ENCODE results near the gene JKAMP. TPM values are rescaled to one million over a fixed set of nuclear protein-coding genes. Genes with fewer than 3 reads are reported as not detected.

Gene JKAMP
- total RNA-seq, 5 donors from 2014 or later (not counting 1 experiment from before 2014, with no cell fraction given): 13.8 to 27.0 (median 22.0) TPM

- no peaks in the 10 kb centered on the region for H3K4me1 Mint-ChIP-seq
- ATAC-seq (replicated peaks in 1 of 4) (no peak), DNase-seq (no peak)
- no peak overlapping the region for H3K27ac Mint-ChIP-seq
- POLR2A ChIA-PET: no interaction called here
- H3K27me3 ChIP-seq (replicated peaks in 1 of 2; ENCODE audit: control insufficient read depth in 2 of 2, extremely low read depth in 1 of 2, insufficient read depth in 2 of 2, low read length in 1 of 2): no peaks in the 10 kb centered on the region
- WGBS (ENCODE audit: insufficient coverage): no CpG with 5 or more reads among the region's 3 CpGs
- H3K9me3 Mint-ChIP-seq: no peaks in the 10 kb centered on the region
- H3K36me3 Mint-ChIP-seq: no peaks in the 10 kb centered on the region
- H3K4me3 ChIP-seq (ENCODE audit: control insufficient read depth in 1 of 2, extremely low read depth in 1 of 2, low read length in 1 of 2): no peak overlapping the region
- H3K27me3 Mint-ChIP-seq: peaks cover 8 to 20% of the 10 kb centered on the region in 2 donors
- no peak overlapping the region for H3K27ac ChIP-seq (ENCODE audit: low read length)
- H3K4me3 Mint-ChIP-seq: no peak overlapping the region
- no peaks in the 10 kb centered on the region for H3K4me1 ChIP-seq (ENCODE audit: control insufficient read depth in 1 of 2, extremely low read depth in 1 of 2, insufficient read depth in 2 of 2, low read length in 2 of 2)
- H3K36me3 ChIP-seq (ENCODE audit: control insufficient read depth in 2 of 2, extremely low read depth in 1 of 2, insufficient read depth in 1 of 2, low read length in 1 of 2): no peaks in the 10 kb centered on the region
- CTCF ChIA-PET: no interaction called here
- no peaks in the 10 kb centered on the region for H3K9me3 ChIP-seq
Observed at GRCh38 chr14:59520224-59520623, 35.9 kb downstream of the JKAMP start.

DNA sequence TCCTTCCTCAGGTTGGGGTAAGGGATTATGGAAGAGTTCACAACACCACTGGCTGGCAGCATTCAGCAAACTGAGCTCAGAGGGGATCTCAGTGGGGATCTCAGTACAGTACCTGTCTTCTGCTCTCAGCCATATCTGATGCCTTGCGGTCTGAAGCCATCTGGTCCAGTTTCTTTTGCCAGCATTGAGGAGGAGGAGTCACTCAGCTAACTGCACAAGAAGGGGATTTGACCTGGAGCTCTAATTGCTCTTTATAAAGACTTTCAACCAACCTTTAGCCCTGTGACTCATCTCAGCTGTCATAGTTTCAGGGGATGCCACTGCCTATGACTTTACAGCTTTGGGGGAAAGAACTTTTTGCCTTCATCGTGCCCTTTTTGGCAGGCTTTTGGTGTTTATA lies 44.9 kb downstream of the JKAMP start:
- CTCF ChIA-PET: no interaction called here
- H3K27me3 Mint-ChIP-seq: peaks cover 13 to 24% of the 10 kb centered on the region in 2 donors

GRCh38 chr14:59530349-59530748 lies 46.0 kb downstream of the JKAMP start:
- H3K36me3 Mint-ChIP-seq: no peaks in the 10 kb centered on the region
- Histone ChIP-seq H3K4me1 (ENCODE audit: control insufficient read depth in 1 of 2, extremely low read depth in 1 of 2, insufficient read depth in 2 of 2, low read length in 2 of 2) (no peaks in the 10 kb centered on the region), H3K4me3 (ENCODE audit: control insufficient read depth in 1 of 2, extremely low read depth in 1 of 2, low read length in 1 of 2) (no peak overlapping the region), H3K9me3 (no peaks in the 10 kb centered on the region), H3K27ac (ENCODE audit: low read length) (no peak overlapping the region), H3K36me3 (ENCODE audit: control insufficient read depth in 2 of 2, extremely low read depth in 1 of 2, insufficient read depth in 1 of 2, low read length in 1 of 2) (no peaks in the 10 kb centered on the region), H3K27me3 (replicated peaks in 1 of 2; ENCODE audit: control insufficient read depth in 2 of 2, extremely low read depth in 1 of 2, insufficient read depth in 2 of 2, low read length in 1 of 2) (no peaks in the 10 kb centered on the region)
- POLR2A ChIA-PET: no interaction called here
- H3K27ac Mint-ChIP-seq: no peak overlapping the region
- ATAC-seq (replicated peaks in 1 of 4) (no peak), DNase-seq (no peak)
- no peaks in the 10 kb centered on the region for H3K4me1 Mint-ChIP-seq
- CTCF ChIA-PET: no interaction called here
- H3K9me3 Mint-ChIP-seq: peaks cover 0 to 5% (median 5%) of the 10 kb centered on the region in 3 donors
- no peak overlapping the region for H3K4me3 Mint-ChIP-seq
- peaks cover 10 to 23% of the 10 kb centered on the region in 2 donors for H3K27me3 Mint-ChIP-seq

More for the DNA sequence above, 44.9 kb downstream of the JKAMP start:
- 100% methylated on average over 1 of the region's 2 CpGs for WGBS (ENCODE audit: insufficient coverage)
- no peaks in the 10 kb centered on the region for H3K36me3 ChIP-seq (ENCODE audit: control insufficient read depth in 2 of 2, extremely low read depth in 1 of 2, insufficient read depth in 1 of 2, low read length in 1 of 2)
- Mint-ChIP-seq H3K9me3 (peaks cover 0 to 5% (median 5%) of the 10 kb centered on the region in 3 donors), H3K36me3 (no peaks in the 10 kb centered on the region), H3K4me1 (no peaks in the 10 kb centered on the region), H3K4me3 (no peak overlapping the region), H3K27ac (no peak overlapping the region)
- no peak overlapping the region for H3K4me3 ChIP-seq (ENCODE audit: control insufficient read depth in 1 of 2, extremely low read depth in 1 of 2, low read length in 1 of 2)
- H3K9me3 ChIP-seq: no peaks in the 10 kb centered on the region
- no peaks in the 10 kb centered on the region for H3K4me1 ChIP-seq (ENCODE audit: control insufficient read depth in 1 of 2, extremely low read depth in 1 of 2, insufficient read depth in 2 of 2, low read length in 2 of 2)
- H3K27ac ChIP-seq (ENCODE audit: low read length): no peak overlapping the region
- ATAC-seq (replicated peaks in 1 of 4): no peak
- POLR2A ChIA-PET: no interaction called here
- no peak for DNase-seq
- no peaks in the 10 kb centered on the region for H3K27me3 ChIP-seq (replicated peaks in 1 of 2; ENCODE audit: control insufficient read depth in 2 of 2, extremely low read depth in 1 of 2, insufficient read depth in 2 of 2, low read length in 1 of 2)

DNA sequence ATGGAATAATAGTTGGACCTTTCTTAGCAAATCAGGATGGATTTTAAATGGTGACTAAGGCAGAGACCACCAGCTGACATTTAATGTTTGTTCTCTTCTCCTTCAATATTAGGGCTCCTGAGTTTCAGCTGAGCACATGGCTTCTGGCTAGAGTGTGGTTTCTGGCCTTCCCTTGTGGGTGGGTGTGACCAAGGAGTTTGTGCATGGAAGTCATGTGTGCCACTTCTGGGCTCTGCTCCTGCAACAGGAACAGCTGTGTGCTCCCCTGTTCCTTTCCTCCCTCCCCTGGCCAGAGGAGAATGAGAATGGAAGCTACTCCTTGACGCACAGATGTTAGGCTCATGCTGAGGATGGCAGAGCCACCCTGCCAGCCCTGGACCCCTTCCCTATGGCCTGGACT lies 48.1 kb downstream of the JKAMP start:
- POLR2A ChIA-PET: no interaction called here
- DNase-seq (no peak), ATAC-seq (replicated peaks in 1 of 4) (no peak)
- no peaks in the 10 kb centered on the region for H3K9me3 ChIP-seq
- Mint-ChIP-seq H3K36me3 (no peaks in the 10 kb centered on the region), H3K4me1 (no peaks in the 10 kb centered on the region), H3K27ac (no peak overlapping the region), H3K9me3 (peaks cover 0 to 5% (median 5%) of the 10 kb centered on the region in 3 donors), H3K27me3 (peaks cover 6 to 28% of the 10 kb centered on the region in 2 donors), H3K4me3 (no peak overlapping the region)
- H3K4me3 ChIP-seq (ENCODE audit: control insufficient read depth in 1 of 2, extremely low read depth in 1 of 2, low read length in 1 of 2): no peak overlapping the region
- no peaks in the 10 kb centered on the region for H3K4me1 ChIP-seq (ENCODE audit: control insufficient read depth in 1 of 2, extremely low read depth in 1 of 2, insufficient read depth in 2 of 2, low read length in 2 of 2)
- H3K27ac ChIP-seq (ENCODE audit: low read length): no peak overlapping the region
- H3K27me3 ChIP-seq (replicated peaks in 1 of 2; ENCODE audit: control insufficient read depth in 2 of 2, extremely low read depth in 1 of 2, insufficient read depth in 2 of 2, low read length in 1 of 2): no peaks in the 10 kb centered on the region
- WGBS (ENCODE audit: insufficient coverage): 80% methylated on average over 1 of the region's 1 CpG
- CTCF ChIA-PET: no interaction called here
- no peaks in the 10 kb centered on the region for H3K36me3 ChIP-seq (ENCODE audit: control insufficient read depth in 2 of 2, extremely low read depth in 1 of 2, insufficient read depth in 1 of 2, low read length in 1 of 2)

DNA sequence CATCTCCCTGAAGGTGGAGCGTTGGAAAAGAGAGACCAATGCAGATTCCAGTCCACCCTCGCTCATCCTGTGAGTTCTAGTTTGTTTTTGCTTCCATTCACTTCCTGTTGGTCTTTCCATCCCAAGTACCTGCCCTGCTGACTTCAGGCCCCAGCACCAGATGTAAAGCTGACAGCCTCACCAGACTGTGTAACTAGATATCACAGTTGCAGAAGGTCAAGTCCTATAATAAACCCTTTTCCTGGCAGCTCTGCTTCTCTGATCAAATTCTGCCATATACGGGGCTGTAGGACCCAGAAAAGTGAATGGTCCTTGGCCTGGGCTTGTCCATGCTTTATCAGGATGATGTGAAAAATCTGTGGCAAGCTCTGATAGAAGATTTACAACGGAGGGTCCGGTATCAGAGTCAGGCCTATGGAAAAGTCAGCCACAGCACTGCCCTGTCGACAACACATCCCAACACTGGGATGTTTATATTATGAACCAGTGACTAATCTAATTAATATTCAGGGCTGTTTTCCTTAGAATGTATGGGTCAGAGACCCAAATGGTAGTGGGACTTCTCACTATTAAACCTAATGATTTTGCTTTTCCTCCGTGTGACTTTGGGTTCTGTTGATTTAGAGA lies 50.2 kb downstream of the JKAMP start:
- ChIA-PET CTCF (no interaction called here), POLR2A (interaction anchor here in 1 of 2 donors (0.8 kb wide), 1 partner anchor 9 kb away, joined by 4 read pairs; no protein-coding TSS in a partner anchor)
- no peak for DNase-seq
- Histone ChIP-seq H3K36me3 (ENCODE audit: control insufficient read depth in 2 of 2, extremely low read depth in 1 of 2, insufficient read depth in 1 of 2, low read length in 1 of 2) (no peaks in the 10 kb centered on the region), H3K9me3 (no peaks in the 10 kb centered on the region), H3K4me1 (ENCODE audit: control insufficient read depth in 1 of 2, extremely low read depth in 1 of 2, insufficient read depth in 2 of 2, low read length in 2 of 2) (no peaks in the 10 kb centered on the region), H3K27me3 (replicated peaks in 1 of 2; ENCODE audit: control insufficient read depth in 2 of 2, extremely low read depth in 1 of 2, insufficient read depth in 2 of 2, low read length in 1 of 2) (peaks cover 0 to 4% of the 10 kb centered on the region in 2 experiments), H3K4me3 (ENCODE audit: control insufficient read depth in 1 of 2, extremely low read depth in 1 of 2, low read length in 1 of 2) (no peak overlapping the region), H3K27ac (ENCODE audit: low read length) (no peak overlapping the region)
- no peaks in the 10 kb centered on the region for H3K4me1 Mint-ChIP-seq
- peaks cover 6 to 24% of the 10 kb centered on the region in 2 donors for H3K27me3 Mint-ChIP-seq
- H3K9me3 Mint-ChIP-seq: no peaks in the 10 kb centered on the region
- ATAC-seq (replicated peaks in 1 of 4): no peak
- WGBS (ENCODE audit: insufficient coverage): 93% methylated on average over 2 of the region's 7 CpGs
- H3K4me3 Mint-ChIP-seq: no peak overlapping the region
- H3K36me3 Mint-ChIP-seq: no peaks in the 10 kb centered on the region
- no peak overlapping the region for H3K27ac Mint-ChIP-seq

DNA sequence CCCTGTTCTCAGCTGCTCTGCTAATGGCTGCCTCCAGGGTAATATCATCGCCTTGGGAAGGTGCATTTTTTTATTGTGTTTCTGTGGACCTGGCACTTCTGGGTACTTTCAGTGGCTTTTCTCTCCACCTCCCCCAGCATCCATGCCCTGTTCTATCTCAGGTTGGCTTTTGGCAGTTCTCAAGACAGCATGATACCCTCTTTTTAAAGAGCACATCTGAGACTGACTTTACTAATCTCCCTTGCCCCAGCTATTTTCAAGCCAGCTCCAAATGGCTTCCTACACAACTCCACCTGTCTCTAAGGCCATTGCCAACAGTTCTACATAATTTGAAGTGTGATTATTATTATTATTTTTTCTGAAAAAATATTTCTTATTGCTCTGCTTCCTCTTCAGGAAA lies 53.2 kb downstream of the JKAMP start:
- no peak for ATAC-seq (replicated peaks in 1 of 4)
- CTCF ChIA-PET: no interaction called here
- POLR2A ChIA-PET: no interaction called here
- Mint-ChIP-seq H3K36me3 (no peaks in the 10 kb centered on the region), H3K27me3 (peaks cover 4 to 9% of the 10 kb centered on the region in 2 donors), H3K4me3 (no peak overlapping the region), H3K27ac (no peak overlapping the region), H3K4me1 (no peaks in the 10 kb centered on the region), H3K9me3 (no peaks in the 10 kb centered on the region)
- DNase-seq: no peak
- Histone ChIP-seq H3K4me1 (ENCODE audit: control insufficient read depth in 1 of 2, extremely low read depth in 1 of 2, insufficient read depth in 2 of 2, low read length in 2 of 2) (no peaks in the 10 kb centered on the region), H3K9me3 (no peaks in the 10 kb centered on the region), H3K27ac (ENCODE audit: low read length) (no peak overlapping the region), H3K27me3 (replicated peaks in 1 of 2; ENCODE audit: control insufficient read depth in 2 of 2, extremely low read depth in 1 of 2, insufficient read depth in 2 of 2, low read length in 1 of 2) (peaks cover 0 to 7% of the 10 kb centered on the region in 2 experiments), H3K4me3 (ENCODE audit: control insufficient read depth in 1 of 2, extremely low read depth in 1 of 2, low read length in 1 of 2) (no peak overlapping the region), H3K36me3 (ENCODE audit: control insufficient read depth in 2 of 2, extremely low read depth in 1 of 2, insufficient read depth in 1 of 2, low read length in 1 of 2) (no peaks in the 10 kb centered on the region)
- no CpG with 5 or more reads among the region's 1 CpG for whole genome bisulfite sequencing (ENCODE audit: insufficient coverage)

DNA sequence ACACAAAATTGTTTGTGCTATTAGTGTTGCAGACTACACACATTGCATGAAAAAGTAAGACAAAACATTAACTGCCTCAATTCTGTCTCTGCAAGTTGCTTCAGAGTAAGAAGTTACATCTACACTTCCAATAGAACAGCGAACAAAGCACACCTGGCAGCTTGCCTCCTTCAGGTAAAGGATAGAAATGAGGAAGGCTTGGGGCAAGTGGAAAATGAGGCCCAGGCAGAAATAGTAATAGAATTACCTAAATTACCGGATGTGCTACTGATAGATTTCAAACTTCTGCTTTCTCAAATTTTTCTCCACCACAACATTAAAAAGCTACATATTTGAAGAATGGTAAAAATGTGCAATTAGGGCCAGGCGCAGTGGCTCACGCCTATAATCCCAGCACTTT lies 54.6 kb downstream of the JKAMP start:
- Mint-ChIP-seq H3K9me3 (no peaks in the 10 kb centered on the region), H3K4me3 (no peak overlapping the region), H3K4me1 (no peaks in the 10 kb centered on the region), H3K27me3 (peaks cover 7 to 11% of the 10 kb centered on the region in 2 donors), H3K27ac (no peak overlapping the region), H3K36me3 (no peaks in the 10 kb centered on the region)
- peaks cover 0 to 7% of the 10 kb centered on the region in 2 experiments for H3K27me3 ChIP-seq (replicated peaks in 1 of 2; ENCODE audit: control insufficient read depth in 2 of 2, extremely low read depth in 1 of 2, insufficient read depth in 2 of 2, low read length in 1 of 2)
- no peak overlapping the region for H3K27ac ChIP-seq (ENCODE audit: low read length)
- no peak for ATAC-seq (replicated peaks in 1 of 4)
- ChIA-PET POLR2A (no interaction called here), CTCF (no interaction called here)
- no peaks in the 10 kb centered on the region for H3K9me3 ChIP-seq
- DNase-seq: no peak
- 60% methylated on average over 1 of the region's 4 CpGs for WGBS (ENCODE audit: insufficient coverage)
- no peak overlapping the region for H3K4me3 ChIP-seq (ENCODE audit: control insufficient read depth in 1 of 2, extremely low read depth in 1 of 2, low read length in 1 of 2)
- H3K36me3 ChIP-seq (ENCODE audit: control insufficient read depth in 2 of 2, extremely low read depth in 1 of 2, insufficient read depth in 1 of 2, low read length in 1 of 2): no peaks in the 10 kb centered on the region
- no peaks in the 10 kb centered on the region for H3K4me1 ChIP-seq (ENCODE audit: control insufficient read depth in 1 of 2, extremely low read depth in 1 of 2, insufficient read depth in 2 of 2, low read length in 2 of 2)

Measured in T-cell (primary cell).